Neuron (in vitro differentiated cells): ENCODE data around the gene VTA1.
"Not testable (repeated sequence)": the region's sequence is repeated elsewhere in the genome, so short reads cannot be mapped to it uniquely, and the experiment has no call there.

Source experiments
- H2AFZ ChIP-seq: one replicate; pipeline ENCODE4 v1.6.1; 2013; ENCODE audit warnings: low read depth, mild to moderate bottlenecking, inconsistent platforms, low read length, moderate library complexity
- H3K27me3 ChIP-seq: one replicate; pipeline ENCODE4 v1.6.1; 2013; ENCODE audit warnings: low read length; ENCODE audit not compliant: insufficient read depth
- H3K36me3 ChIP-seq: one replicate; pipeline ENCODE4 v1.6.1; 2013; ENCODE audit warnings: low read length; ENCODE audit not compliant: insufficient read depth
- H3K4me1 ChIP-seq: one replicate; pipeline ENCODE4 v1.6.1; 2013; ENCODE audit warnings: low read length; ENCODE audit not compliant: insufficient read depth
- H3K4me3 ChIP-seq: 2 replicates; pipeline ENCODE4 v1.5.1; 2013; ENCODE audit warnings: mild to moderate bottlenecking, low read length, moderate library complexity
- H3K9me3 ChIP-seq: one replicate; pipeline ENCODE4 v1.6.1; 2013; ENCODE audit warnings: low read length

The VTA1 gene

DNA sequence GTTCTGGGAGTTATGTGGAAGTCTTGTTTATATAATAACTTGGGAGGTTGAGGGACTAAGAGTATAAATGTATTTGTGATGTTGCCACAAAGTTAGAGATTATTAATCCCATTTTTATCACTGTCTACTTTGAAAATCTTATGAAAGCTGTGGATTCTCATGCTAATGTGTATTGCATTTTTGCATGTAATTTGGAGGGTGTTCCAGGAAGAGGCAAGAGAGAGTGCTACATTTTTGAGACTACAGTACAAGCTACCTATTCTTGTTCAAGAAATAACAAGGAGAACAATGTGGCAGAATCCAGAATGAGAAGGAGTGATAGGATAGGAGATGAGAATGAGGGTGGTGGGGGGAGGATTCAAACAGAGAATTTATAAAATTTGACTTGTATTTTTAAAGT is 34.9 kb downstream of the VTA1 start:
- no peaks in the 10 kb centered on the region for H3K27me3 ChIP-seq
- H2AFZ ChIP-seq, result no peak overlapping the region
- no peak overlapping the region for H3K4me3 ChIP-seq
- H3K9me3 ChIP-seq, result peaks cover 4% of the 10 kb centered on the region
- H3K36me3 ChIP-seq, result peaks cover 19% of the 10 kb centered on the region
- peaks cover 4% of the 10 kb centered on the region for H3K4me1 ChIP-seq

DNA sequence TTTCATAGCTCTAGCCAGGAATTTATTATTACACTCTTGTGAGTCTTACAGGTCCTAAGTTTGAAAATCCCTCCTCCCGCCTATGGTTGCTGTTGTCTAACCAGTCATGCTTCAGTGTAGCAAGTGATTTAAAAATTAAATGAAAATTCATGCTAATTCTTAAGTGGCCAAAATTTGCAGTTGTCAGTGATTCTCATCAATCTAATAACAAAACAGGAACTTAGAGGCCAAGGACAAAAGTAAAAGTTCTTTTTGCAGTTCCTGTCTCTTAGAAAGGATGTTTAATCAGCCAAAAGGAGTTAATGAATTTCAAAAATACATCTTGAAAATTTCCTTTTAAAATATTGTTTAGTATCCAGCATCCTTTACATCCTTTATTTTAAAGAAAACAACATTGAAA is 36.3 kb downstream of the VTA1 start:
- Histone ChIP-seq H3K36me3 (peaks cover 8% of the 10 kb centered on the region), H3K27me3 (no peaks in the 10 kb centered on the region), H2AFZ (no peak overlapping the region), H3K9me3 (no peaks in the 10 kb centered on the region), H3K4me3 (no peak overlapping the region), H3K4me1 (peaks cover 4% of the 10 kb centered on the region)

DNA sequence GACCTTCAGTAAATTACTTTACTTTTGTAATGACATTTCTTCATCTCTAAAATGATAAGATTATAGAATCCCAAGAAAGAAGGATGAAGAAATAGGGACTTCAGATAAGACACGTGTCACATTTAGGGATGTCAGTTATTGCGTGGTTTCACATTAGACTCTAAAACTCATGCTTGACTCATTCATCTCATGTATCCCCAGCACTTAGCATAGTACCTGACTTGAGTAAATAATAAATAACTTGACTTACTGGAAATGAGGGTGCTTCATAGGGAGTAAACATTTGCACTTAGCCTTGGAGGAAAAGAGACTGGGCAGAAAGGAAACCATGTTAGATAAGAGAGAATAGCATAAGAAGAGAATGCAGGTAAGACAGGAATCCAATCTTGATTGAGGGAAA is 37.2 kb downstream of the VTA1 start:
- H3K9me3 ChIP-seq, result no peaks in the 10 kb centered on the region
- H3K27me3 ChIP-seq, result no peaks in the 10 kb centered on the region
- peaks cover 4% of the 10 kb centered on the region for H3K4me1 ChIP-seq
- no peak overlapping the region for H2AFZ ChIP-seq
- H3K36me3 ChIP-seq, result peaks cover 8% of the 10 kb centered on the region
- no peak overlapping the region for H3K4me3 ChIP-seq

DNA sequence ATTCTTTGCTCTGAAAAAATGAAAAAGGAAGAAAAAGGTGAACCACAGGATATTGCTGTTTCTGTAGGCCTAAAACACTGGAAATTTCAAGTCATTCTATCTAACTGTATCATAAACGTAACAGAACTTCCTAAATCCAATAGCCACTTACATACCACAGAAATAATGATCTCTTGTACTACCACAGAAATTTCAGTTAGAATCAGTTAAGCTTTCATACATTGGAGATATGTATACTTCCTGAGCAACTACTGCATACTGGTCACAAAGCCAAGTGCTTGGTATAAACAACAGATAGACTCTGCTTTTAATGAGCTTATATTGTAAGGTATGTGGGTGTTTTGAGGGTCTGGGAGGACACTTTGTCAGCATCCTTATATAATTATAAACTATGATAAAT is 38.6 kb downstream of the VTA1 start:
- H2AFZ ChIP-seq, result no peak overlapping the region
- peaks cover 13% of the 10 kb centered on the region for H3K36me3 ChIP-seq
- no peaks in the 10 kb centered on the region for H3K27me3 ChIP-seq
- no peak overlapping the region for H3K4me3 ChIP-seq
- no peaks in the 10 kb centered on the region for H3K9me3 ChIP-seq
- H3K4me1 ChIP-seq, result peaks cover 4% of the 10 kb centered on the region

DNA sequence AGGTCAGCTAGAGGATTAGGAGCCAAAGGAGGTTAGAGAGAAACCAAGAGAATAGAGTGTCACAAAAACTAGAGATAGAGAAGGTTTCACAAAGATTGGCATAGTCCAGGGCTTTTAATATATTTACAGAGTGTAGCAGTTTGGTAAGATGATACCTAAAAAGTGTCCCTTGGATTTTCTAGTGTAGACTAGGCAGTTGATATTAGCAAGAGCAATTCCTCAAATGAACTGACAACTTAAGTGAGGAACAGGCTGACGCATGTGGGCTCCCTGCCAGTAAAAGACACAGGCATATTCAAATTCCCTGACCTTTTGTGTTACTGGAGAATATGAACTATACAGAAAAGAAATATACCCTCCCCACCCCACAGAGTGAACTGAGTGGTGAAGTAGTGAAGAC is 40.1 kb downstream of the VTA1 start:
- Histone ChIP-seq H3K27me3 (no peaks in the 10 kb centered on the region), H3K4me3 (no peak overlapping the region), H3K36me3 (peaks cover 12% of the 10 kb centered on the region), H2AFZ (no peak overlapping the region), H3K9me3 (no peaks in the 10 kb centered on the region), H3K4me1 (peaks cover under 1% of the 10 kb centered on the region)

DNA sequence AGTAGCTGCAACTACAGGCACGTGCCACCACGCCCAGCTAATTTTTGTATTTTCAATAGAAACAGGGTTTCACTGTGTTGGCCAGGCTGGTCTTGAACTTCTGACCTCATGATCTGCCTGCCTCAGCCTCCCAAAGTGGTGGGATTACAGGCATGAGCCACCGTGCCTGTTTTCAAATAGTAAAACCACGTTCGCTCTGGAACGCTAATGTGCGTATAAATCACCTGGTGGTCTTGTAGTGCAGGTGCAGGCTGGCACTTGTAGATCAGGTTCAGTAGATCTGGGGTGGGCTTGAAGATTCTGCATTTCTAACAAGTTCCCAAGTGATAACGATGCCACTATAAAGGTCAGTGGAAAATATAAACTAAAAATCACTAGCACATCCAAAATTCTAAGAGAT is 41.3 kb downstream of the VTA1 start:
- not testable (repeated sequence) for H3K36me3 ChIP-seq, H3K27me3 ChIP-seq, H3K4me3 ChIP-seq, H3K9me3 ChIP-seq, H2AFZ ChIP-seq, H3K4me1 ChIP-seq

DNA sequence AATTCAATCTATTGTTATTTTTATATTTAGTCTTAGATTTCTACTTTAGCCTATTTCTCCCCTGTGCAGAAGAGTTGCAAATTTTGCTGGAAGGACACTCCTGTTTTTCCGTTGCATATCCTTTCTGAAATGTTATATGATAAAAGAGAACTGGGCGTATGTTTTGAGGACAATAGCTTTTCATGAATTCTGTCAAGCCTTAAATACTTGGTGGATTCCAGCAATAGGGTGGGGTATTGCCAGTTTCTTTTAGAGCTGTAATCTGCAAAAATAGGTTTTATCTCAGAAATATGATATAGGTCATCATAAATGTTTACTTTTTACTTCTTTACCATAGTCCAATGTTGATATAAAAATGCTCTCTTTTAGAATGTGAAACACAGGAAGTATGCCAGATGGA is 42.0 kb downstream of the VTA1 start:
- Histone ChIP-seq H3K4me3 (no peak overlapping the region), H3K9me3 (no peaks in the 10 kb centered on the region), H3K27me3 (no peaks in the 10 kb centered on the region), H3K36me3 (peaks cover 9% of the 10 kb centered on the region), H3K4me1 (no peaks in the 10 kb centered on the region), H2AFZ (no peak overlapping the region)

DNA sequence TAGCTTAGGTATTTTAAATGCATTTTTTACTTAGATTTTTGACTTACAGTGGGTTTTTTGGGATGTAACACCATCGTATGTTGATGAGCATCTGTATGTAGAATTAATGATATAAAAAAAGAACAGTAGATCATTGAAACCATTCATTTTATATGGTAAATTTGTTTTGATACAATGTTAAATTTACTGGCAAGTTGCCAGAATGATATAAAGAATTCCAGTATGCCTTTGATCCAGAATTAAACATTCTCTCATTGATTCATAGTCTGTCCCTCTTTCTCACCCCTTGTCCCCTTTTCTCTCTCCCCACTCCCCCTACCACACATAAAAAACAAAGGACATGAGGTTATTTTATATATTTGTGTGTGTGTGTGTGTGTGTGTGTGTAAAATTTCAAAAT is 45.3 kb downstream of the VTA1 start:
- Histone ChIP-seq H3K36me3 (peaks cover 9% of the 10 kb centered on the region), H3K4me3 (no peak overlapping the region), H3K9me3 (no peaks in the 10 kb centered on the region), H3K27me3 (no peaks in the 10 kb centered on the region), H3K4me1 (no peaks in the 10 kb centered on the region), H2AFZ (no peak overlapping the region)

DNA sequence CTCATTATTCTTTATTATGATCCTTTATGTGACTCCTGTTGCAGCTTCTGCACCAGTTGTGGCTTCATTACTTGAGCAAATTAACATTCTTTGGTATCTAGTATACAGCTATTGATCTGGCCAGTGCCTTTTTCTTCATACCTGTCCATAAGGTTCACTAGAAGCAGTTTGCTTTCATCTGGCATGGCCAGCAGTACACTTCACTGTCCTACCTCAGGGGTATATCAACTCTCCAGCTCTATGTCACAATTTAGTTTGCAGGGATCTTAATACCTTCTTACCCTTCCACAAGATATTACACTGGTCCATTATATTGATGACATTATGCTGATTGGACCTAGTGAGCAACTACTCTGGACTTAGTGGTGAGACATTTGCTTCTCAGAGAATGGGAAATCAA is 46.6 kb downstream of the VTA1 start:
- H2AFZ ChIP-seq, result no peak overlapping the region
- H3K36me3 ChIP-seq, result peaks cover 13% of the 10 kb centered on the region
- H3K4me3 ChIP-seq, result no peak overlapping the region
- no peaks in the 10 kb centered on the region for H3K27me3 ChIP-seq
- H3K9me3 ChIP-seq, result no peaks in the 10 kb centered on the region
- H3K4me1 ChIP-seq, result no peaks in the 10 kb centered on the region

DNA sequence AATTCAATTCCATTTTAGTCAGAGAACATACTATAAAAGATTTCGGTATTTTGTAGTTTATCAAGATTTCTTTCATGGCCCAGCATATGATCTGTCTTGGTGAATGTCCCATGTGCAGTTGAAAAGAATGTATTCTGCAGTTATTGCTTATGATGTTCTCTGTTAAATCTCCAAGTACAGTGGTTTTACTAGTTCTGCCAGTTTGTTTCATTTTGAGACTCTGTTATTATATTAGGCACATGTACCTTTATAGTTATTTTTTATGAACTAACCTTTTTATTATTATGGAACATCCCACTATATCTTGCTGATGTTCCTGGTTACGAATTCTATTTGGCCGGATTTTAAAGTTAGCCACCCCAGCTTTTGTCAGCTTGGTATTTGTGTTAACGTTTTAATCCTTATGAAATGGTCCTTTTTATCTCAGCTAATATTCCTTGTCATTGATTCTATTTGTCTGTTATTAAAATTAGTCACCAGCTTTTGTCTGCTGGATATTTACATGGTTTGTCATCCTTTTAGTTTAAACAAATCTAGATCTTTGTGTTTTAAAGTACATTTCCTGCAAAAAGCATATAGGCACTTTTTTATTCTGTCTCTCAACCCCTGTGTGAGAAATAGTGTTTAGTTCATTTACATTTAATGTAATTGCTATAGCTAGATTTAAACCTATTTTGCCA is 48.9 kb downstream of the VTA1 start:
- Histone ChIP-seq H3K27me3 (no peaks in the 10 kb centered on the region), H3K36me3 (peaks cover 19% of the 10 kb centered on the region), H2AFZ (no peak overlapping the region), H3K4me1 (no peaks in the 10 kb centered on the region), H3K4me3 (no peak overlapping the region), H3K9me3 (no peaks in the 10 kb centered on the region)

DNA sequence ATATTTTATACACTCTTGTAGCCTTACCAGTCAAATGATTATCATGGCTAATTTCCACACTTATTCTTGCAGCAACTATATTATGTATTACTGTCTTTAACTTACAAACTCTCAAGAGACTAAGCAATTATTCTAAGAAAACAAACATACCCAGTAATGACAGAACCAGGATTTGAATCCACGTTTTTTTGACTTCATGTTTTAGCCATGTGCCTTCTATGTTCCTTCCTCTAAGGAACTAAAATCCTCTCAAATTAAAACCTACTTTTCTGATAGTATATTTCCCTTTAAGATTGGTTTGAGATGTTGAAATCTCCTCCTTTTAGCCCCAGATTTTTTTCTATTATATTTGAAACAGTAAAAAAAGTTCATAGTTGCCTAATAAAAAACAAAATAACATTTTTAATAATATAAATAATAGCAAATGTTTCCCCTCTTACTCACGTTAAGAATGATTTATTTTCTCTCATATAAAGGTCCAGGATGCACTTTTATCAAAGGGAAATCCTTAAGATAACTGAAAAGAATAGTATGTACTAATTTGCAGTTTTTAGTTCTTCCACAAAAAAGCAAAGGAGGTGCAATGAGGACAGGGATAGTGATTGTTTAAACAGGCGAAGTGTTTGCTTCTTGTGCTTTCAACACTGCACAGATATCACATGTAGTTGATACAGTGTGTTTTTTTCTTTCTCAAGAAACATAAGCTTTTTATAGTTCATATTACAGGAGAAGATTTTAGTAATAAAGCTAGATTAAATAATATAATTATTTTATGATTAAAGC is 54.0 kb downstream of the VTA1 start:
- no peak overlapping the region for H3K4me3 ChIP-seq
- H3K9me3 ChIP-seq, result no peaks in the 10 kb centered on the region
- no peaks in the 10 kb centered on the region for H3K27me3 ChIP-seq
- no peak overlapping the region for H2AFZ ChIP-seq
- H3K36me3 ChIP-seq, result peaks cover 55% of the 10 kb centered on the region
- H3K4me1 ChIP-seq, result no peaks in the 10 kb centered on the region

DNA sequence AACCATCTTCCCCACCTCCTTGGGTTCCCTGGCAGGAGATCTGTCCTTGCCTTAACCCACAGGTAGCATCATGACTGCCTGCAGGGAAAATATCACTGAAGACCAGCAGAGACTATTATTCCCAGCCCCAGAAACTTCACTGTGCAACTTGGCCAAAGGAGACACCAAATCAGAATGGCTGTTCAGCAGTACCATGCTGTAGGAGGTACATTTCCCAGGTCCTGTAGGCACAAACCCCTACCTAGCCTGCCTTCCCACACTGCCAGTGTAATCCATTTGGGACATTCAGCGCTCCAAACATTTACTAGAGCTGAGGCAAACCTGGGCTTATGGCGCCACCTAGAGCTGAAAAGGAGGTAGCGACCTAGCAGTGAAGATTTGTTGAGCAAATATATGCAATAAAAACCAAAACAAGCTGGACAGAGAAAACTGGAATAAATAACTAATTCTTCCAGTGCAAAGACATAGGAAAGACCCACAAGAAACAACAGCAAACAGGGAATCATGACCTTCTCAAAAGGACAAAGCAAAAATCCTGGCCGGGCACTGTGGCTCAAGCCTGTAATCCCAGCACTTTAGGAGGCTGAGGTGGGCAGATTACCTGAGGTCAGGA is 60.3 kb downstream of the VTA1 start:
- no peak overlapping the region for H3K4me3 ChIP-seq
- H3K36me3 ChIP-seq, result peaks cover 69% of the 10 kb centered on the region
- H3K4me1 ChIP-seq, result no peaks in the 10 kb centered on the region
- H3K27me3 ChIP-seq, result no peaks in the 10 kb centered on the region
- peaks cover 27% of the 10 kb centered on the region for H3K9me3 ChIP-seq
- H2AFZ ChIP-seq, result no peak overlapping the region

DNA sequence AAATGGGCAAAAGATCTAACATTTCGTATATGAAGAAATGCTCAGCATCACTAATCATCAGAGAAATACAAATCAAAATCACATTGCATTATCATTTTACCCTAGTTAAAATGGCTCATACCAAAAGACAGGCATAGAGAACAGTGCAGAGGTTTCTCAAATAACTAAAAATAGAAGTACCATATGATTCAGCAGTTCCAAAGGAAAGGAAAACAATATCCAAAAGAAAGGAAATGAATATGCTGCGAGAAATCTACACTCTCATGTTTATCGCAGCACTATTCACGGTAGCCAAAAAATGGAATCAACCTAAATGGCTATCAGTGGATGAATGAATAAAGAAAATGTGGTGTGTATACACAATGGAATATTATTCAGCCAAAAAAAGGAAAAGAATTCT is 63.5 kb downstream of the VTA1 start:
- H2AFZ ChIP-seq, result no peak overlapping the region
- no peak overlapping the region for H3K4me3 ChIP-seq
- H3K36me3 ChIP-seq, result peaks cover 63% of the 10 kb centered on the region
- peaks cover 41% of the 10 kb centered on the region for H3K9me3 ChIP-seq
- no peaks in the 10 kb centered on the region for H3K4me1 ChIP-seq
- H3K27me3 ChIP-seq, result no peaks in the 10 kb centered on the region
